Endothelial cell (in vitro differentiated cells): ENCODE results near the gene KL. TPM values are rescaled to one million over a fixed set of nuclear protein-coding genes. Genes with fewer than 3 reads are reported as not detected.

ENCODE experiments used
- DNase-seq: peaks from one replicate; pipeline ENCODE4 v3.0.0; 2021; ENCODE audit warnings: low spot score
- H3K27ac Mint-ChIP-seq: one replicate; pipeline ENCODE4 v1.8.0; 2021; ENCODE audit warnings: mixed read lengths, inconsistent platforms; ENCODE audit not compliant: unreplicated experiment
- H3K27me3 Mint-ChIP-seq: one replicate; pipeline ENCODE4 v1.8.0; 2021; ENCODE audit warnings: mild to moderate bottlenecking, moderate library complexity, mixed read lengths, inconsistent platforms; ENCODE audit not compliant: unreplicated experiment
- H3K36me3 Mint-ChIP-seq: one replicate; pipeline ENCODE4 v1.8.0; 2021; ENCODE audit warnings: mild to moderate bottlenecking, low read depth, mixed read lengths, inconsistent platforms; ENCODE audit not compliant: unreplicated experiment
- H3K4me1 Mint-ChIP-seq: one replicate; pipeline ENCODE4 v1.8.0; 2021; ENCODE audit warnings: mild to moderate bottlenecking, mixed read lengths, inconsistent platforms; ENCODE audit not compliant: unreplicated experiment
- H3K4me3 Mint-ChIP-seq: one replicate; pipeline ENCODE4 v1.8.0; 2021; ENCODE audit warnings: mild to moderate bottlenecking, mixed read lengths, inconsistent platforms; ENCODE audit not compliant: unreplicated experiment
- H3K9me3 Mint-ChIP-seq: one replicate; pipeline ENCODE4 v1.8.0; 2021; ENCODE audit warnings: mixed read lengths, inconsistent platforms; ENCODE audit not compliant: unreplicated experiment
- total RNA-seq: library from RNA; stranded (reverse); fragmentation: NEBNext Ultra II Directional; extraction: Animal tissue kit (Norgen Biotek cat#: 25700); gene quantifications from one replicate; pipeline ENCODE4 v1.2.1, GENCODE V29; 2021; ENCODE audit not compliant: unreplicated experiment
- TF ChIP-seq, protein P1 (sequence below): fragments of 200-600 bp; sonication (generic); IDR thresholded peaks from one replicate; pipeline ENCODE4 v1.5.0; 2021; ENCODE audit warnings: antibody characterized with exemption; ENCODE audit not compliant: unreplicated experiment

The KL gene
- total RNA-seq, 1 donor from 2014 or later = 29.6 TPM

DNA sequence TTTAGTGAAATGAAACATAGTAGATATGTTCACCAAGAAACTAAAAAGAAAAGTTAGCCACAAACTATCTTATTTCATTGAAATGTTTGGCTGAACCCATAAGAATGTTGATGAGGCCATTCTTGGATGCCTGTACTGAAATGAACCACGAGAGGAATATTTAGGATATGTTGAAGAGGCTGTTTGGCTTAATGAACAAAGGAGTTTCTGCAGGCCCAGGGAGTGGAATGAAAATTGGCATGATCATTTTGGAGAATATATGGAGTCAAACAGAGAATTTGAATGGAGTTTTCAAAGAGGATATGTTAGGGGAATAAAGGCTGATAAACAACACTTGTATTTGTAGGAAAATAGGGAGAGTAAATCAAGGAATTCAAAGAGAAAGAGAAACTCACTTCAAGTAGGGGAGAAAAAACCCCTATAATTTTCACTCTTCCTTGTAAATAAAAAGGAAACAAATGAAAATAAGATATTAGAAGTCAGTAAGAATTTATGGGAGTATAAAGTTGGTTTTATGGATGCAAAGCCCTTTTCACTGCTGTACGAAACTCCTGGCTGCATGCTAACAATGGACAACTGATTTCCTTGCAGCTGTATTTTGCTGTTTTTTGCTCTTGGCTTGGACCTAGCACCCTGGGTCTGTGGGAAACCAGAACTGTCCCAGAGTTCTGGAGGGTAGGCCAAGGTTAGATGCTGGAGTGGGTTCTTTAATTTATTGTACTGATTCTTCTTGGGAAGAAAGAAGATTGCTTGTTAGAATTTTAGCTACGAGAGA, 36.5 kb downstream of the KL start:
- Mint-ChIP-seq H3K4me3 (no peak overlapping the region), H3K9me3 (no peaks in the 10 kb centered on the region), H3K27ac (no peak overlapping the region), H3K27me3 (peaks cover 4% of the 10 kb centered on the region), H3K4me1 (peaks cover 16% of the 10 kb centered on the region), H3K36me3 (peaks cover 9% of the 10 kb centered on the region)
- TF ChIP-seq, protein P1, sequence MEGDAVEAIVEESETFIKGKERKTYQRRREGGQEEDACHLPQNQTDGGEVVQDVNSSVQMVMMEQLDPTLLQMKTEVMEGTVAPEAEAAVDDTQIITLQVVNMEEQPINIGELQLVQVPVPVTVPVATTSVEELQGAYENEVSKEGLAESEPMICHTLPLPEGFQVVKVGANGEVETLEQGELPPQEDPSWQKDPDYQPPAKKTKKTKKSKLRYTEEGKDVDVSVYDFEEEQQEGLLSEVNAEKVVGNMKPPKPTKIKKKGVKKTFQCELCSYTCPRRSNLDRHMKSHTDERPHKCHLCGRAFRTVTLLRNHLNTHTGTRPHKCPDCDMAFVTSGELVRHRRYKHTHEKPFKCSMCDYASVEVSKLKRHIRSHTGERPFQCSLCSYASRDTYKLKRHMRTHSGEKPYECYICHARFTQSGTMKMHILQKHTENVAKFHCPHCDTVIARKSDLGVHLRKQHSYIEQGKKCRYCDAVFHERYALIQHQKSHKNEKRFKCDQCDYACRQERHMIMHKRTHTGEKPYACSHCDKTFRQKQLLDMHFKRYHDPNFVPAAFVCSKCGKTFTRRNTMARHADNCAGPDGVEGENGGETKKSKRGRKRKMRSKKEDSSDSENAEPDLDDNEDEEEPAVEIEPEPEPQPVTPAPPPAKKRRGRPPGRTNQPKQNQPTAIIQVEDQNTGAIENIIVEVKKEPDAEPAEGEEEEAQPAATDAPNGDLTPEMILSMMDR = no peak
- DNase-seq = no peak

DNA sequence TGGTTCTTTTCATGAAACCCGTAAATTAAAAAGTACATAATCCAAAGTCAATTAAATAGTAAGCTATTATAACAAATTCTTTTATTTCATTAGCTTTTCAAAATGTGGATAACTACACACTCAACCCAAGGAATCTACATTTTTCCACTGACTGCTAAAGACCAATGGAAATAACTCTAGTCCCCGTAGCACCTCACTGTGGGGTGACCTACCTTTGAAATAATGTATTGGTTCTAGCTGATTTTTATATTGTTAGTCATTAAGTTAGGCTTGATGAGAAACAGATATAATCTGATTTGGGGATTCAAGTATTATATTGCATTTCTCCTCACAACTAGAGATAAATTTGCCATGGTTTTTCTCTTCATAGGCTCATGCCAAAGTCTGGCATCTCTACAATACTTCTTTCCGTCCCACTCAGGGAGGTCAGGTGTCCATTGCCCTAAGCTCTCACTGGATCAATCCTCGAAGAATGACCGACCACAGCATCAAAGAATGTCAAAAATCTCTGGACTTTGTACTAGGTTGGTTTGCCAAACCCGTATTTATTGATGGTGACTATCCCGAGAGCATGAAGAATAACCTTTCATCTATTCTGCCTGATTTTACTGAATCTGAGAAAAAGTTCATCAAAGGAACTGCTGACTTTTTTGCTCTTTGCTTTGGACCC, 37.3 kb downstream of the KL start:
- DNase-seq = no peak
- H3K4me1 Mint-ChIP-seq = peaks cover 19% of the 10 kb centered on the region
- H3K4me3 Mint-ChIP-seq = no peak overlapping the region
- H3K9me3 Mint-ChIP-seq = no peaks in the 10 kb centered on the region
- H3K27me3 Mint-ChIP-seq = peaks cover 3% of the 10 kb centered on the region
- peaks cover 9% of the 10 kb centered on the region for H3K36me3 Mint-ChIP-seq
- TF ChIP-seq, protein P1 = no peak
- no peak overlapping the region for H3K27ac Mint-ChIP-seq

DNA sequence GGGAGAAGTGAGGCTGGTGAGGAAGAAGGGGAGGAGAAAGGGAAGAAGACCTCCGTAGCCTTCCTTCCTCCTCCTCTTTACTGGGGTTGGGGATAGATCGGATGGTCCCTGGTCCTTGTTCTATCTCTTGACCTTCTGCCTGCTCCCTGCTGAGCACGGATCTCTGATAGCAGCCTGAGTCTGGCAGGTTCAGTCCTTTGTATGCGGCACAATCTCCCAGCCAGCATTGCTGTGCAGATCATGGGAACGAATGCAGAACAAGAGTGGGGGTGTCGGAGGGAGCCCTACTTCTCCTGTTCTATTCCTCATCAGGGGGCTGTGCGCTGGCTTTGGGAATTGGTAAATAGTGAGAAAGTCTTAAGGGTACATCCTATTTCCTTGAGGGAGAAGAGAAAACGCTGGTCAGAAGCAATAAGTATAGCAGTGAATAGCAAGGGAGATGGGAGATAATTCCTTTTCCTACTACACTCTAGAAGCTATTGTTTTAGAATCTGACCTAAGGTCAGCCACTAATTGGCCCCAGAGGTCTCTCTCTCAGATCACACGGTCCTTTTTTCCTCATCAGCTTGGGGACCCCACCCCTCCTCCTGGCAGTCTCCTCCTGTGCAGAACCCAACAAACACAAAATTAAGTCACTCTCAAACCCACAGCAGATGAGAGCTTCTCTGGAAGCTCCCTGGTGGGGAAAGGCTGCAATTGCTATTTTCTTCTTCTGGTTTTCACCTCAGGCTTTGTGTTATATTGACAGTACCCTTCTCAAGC, 41.0 kb downstream of the KL start:
- Mint-ChIP-seq H3K4me1 (peaks cover 19% of the 10 kb centered on the region), H3K27me3 (peaks cover 2% of the 10 kb centered on the region), H3K36me3 (peaks cover 31% of the 10 kb centered on the region), H3K9me3 (no peaks in the 10 kb centered on the region), H3K4me3 (no peak overlapping the region), H3K27ac (peak overlapping the region; percentile 77)
- TF ChIP-seq, protein P1 = peak; percentile 52
- peak; percentile 32 for DNase-seq

DNA sequence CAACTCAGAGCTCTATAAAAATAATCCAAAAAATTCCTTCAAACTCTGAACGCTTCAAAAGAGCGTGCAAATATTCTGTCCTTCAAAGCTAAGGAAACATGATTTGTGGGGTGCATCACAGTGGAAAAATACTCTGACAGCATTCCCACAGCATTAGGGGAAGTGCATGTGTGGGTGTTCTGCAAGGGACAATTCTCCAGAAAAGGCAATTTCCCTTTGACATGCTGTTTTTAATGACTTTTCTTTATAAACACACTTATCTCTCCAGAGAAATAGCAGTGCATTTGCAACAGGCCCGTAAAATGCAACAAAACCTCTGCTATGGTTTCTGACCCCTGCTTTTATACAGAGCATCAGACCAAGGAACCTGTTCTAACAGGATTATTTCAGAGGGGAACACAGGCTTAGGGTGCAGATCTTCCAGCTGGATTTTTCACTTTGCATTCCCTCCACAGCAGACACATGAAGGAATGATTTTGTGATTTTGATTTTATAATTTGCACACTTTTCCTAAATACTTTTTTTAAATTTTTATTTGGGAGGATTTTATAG, 42.6 kb downstream of the KL start:
- DNase-seq = no peak
- H3K27ac Mint-ChIP-seq = no peak overlapping the region
- H3K36me3 Mint-ChIP-seq = peaks cover 42% of the 10 kb centered on the region
- H3K4me1 Mint-ChIP-seq = peaks cover 19% of the 10 kb centered on the region
- no peak overlapping the region for H3K4me3 Mint-ChIP-seq
- TF ChIP-seq, protein P1 = no peak
- no peaks in the 10 kb centered on the region for H3K9me3 Mint-ChIP-seq
- peaks cover 2% of the 10 kb centered on the region for H3K27me3 Mint-ChIP-seq
